Activated naive CD4-positive, alpha-beta T cell treated with anti-CD3 and anti-CD28 coated beads, Interleukin-2, amount 10 ng/mL, durations not matched to agents 7 days and 5 days (primary cell): ENCODE data around the gene ZER1.
A peak's percentile ranks its signal among the peaks of the same experiment; 100 is the strongest.
"Not testable (repeated sequence)": the region's sequence is repeated elsewhere in the genome, so short reads cannot be mapped to it uniquely, and the experiment has no call there.

ENCODE experiments used
- CTCF ChIA-PET: fragments of 350-600 bp; sonication (Branson Sonifier 250); formaldehyde crosslinking; loops from one replicate; lab custom pipeline; 2021; ENCODE audit warnings: antibody characterized with exemption; lab: Charles Lee
- DNase-seq: peaks from one replicate; pipeline ENCODE4 v3.0.0-alpha.2; 2020
- H3K27ac Mint-ChIP-seq: one replicate; pipeline ENCODE4 v1.8.0; 2021; ENCODE audit warnings: mild to moderate bottlenecking, moderate library complexity, mixed read lengths
- H3K27me3 Mint-ChIP-seq: one replicate; pipeline ENCODE4 v1.8.0; 2021; ENCODE audit warnings: mild to moderate bottlenecking, mixed read lengths
- H3K36me3 Mint-ChIP-seq: one replicate; pipeline ENCODE4 v1.8.0; 2021; ENCODE audit warnings: mixed read lengths
- H3K4me1 Mint-ChIP-seq: one replicate; pipeline ENCODE4 v1.8.0; 2021; ENCODE audit warnings: mixed read lengths
- H3K4me3 Mint-ChIP-seq: one replicate; pipeline ENCODE4 v1.8.0; 2021; ENCODE audit warnings: mild to moderate bottlenecking, moderate library complexity, mixed read lengths
- H3K9me3 Mint-ChIP-seq: one replicate; pipeline ENCODE4 v1.8.0; 2021; ENCODE audit warnings: mixed read lengths

Gene ZER1

GRCh38 chr9:128780093-128780492 lies 8.4 kb upstream of the ZER1 start:
- H3K4me1 Mint-ChIP-seq, H3K4me3 Mint-ChIP-seq, H3K36me3 Mint-ChIP-seq, DNase-seq, H3K9me3 Mint-ChIP-seq, H3K27ac Mint-ChIP-seq, H3K27me3 Mint-ChIP-seq, CTCF ChIA-PET: not testable (repeated sequence)

GRCh38 chr9:128774804-128775203 lies 3.1 kb upstream of the ZER1 start:
- Mint-ChIP-seq H3K27me3 (peaks cover 10% of the 10 kb centered on the region), H3K36me3 (peaks cover 3% of the 10 kb centered on the region), H3K27ac (no peak overlapping the region), H3K4me3 (no peak overlapping the region), H3K4me1 (peaks cover 19% of the 10 kb centered on the region), H3K9me3 (peaks cover 6% of the 10 kb centered on the region)
- DNase-seq = no peak
- CTCF ChIA-PET = interaction anchor here (1.1 kb wide), 1 partner anchor 43 kb away, joined by 3 read pairs; no protein-coding TSS in a partner anchor

GRCh38 chr9:128773049-128773448 lies 1.3 kb upstream of the ZER1 start:
- peak overlapping the region; percentile 89 for H3K4me3 Mint-ChIP-seq
- peaks cover 10% of the 10 kb centered on the region for H3K27me3 Mint-ChIP-seq
- H3K4me1 Mint-ChIP-seq = peaks cover 23% of the 10 kb centered on the region
- peaks cover 3% of the 10 kb centered on the region for H3K36me3 Mint-ChIP-seq
- peak overlapping the region; percentile 75 for H3K27ac Mint-ChIP-seq
- no peak for DNase-seq
- H3K9me3 Mint-ChIP-seq = peaks cover 6% of the 10 kb centered on the region
- CTCF ChIA-PET = interaction anchor here (1.2 kb wide), 1 partner anchor 9 kb away, joined by 5 read pairs; no protein-coding TSS in a partner anchor

- no peak for DNase-seq
- CTCF ChIA-PET = interaction anchor here (1.1 to 1.2 kb wide), 3 partner anchors 16 to 122 kb away, joined by 3 to 4 read pairs (median 3); partner anchors contain the start of genes ENDOG and TBC1D13
- peak overlapping the region; percentile 98 for H3K27ac Mint-ChIP-seq
Observed at GRCh38 chr9:128771094-128771721, 519 bp downstream of the ZER1 start.

GRCh38 chr9:128770286-128771030 lies 1.3 kb downstream of the ZER1 start:
- no peak for DNase-seq
- H3K27me3 Mint-ChIP-seq = peaks cover 6% of the 10 kb centered on the region
- CTCF ChIA-PET = interaction anchor here (1.1 to 1.2 kb wide), 3 partner anchors 16 to 121 kb away, joined by 3 to 4 read pairs (median 3); partner anchors contain the start of genes ENDOG and TBC1D13
- peaks cover 3% of the 10 kb centered on the region for H3K36me3 Mint-ChIP-seq
- peaks cover 23% of the 10 kb centered on the region for H3K4me1 Mint-ChIP-seq
- peak overlapping the region; percentile 89 for H3K4me3 Mint-ChIP-seq
- H3K9me3 Mint-ChIP-seq = peaks cover 4% of the 10 kb centered on the region
- H3K27ac Mint-ChIP-seq = peak overlapping the region; percentile 98

More at GRCh38 chr9:128771094-128771721, 519 bp downstream of the ZER1 start:
- H3K27me3 Mint-ChIP-seq = peaks cover 10% of the 10 kb centered on the region
- peaks cover 6% of the 10 kb centered on the region for H3K9me3 Mint-ChIP-seq
- peaks cover 3% of the 10 kb centered on the region for H3K36me3 Mint-ChIP-seq
- peaks cover 23% of the 10 kb centered on the region for H3K4me1 Mint-ChIP-seq
- H3K4me3 Mint-ChIP-seq = peak overlapping the region; percentile 89

- no peak for DNase-seq
- CTCF ChIA-PET = no interaction called here
- Mint-ChIP-seq H3K4me3 (no peak overlapping the region), H3K4me1 (peaks cover 23% of the 10 kb centered on the region), H3K9me3 (no peaks in the 10 kb centered on the region), H3K36me3 (peaks cover 3% of the 10 kb centered on the region), H3K27ac (no peak overlapping the region), H3K27me3 (no peaks in the 10 kb centered on the region)
Observed at GRCh38 chr9:128768606-128769005, 3.1 kb downstream of the ZER1 start.

- CTCF ChIA-PET = interaction anchor here (1.0 kb wide), 1 partner anchor 53 kb away, joined by 5 read pairs; the partner anchor contains the start of gene ENDOG
- H3K9me3 Mint-ChIP-seq = no peaks in the 10 kb centered on the region
- no peak overlapping the region for H3K4me3 Mint-ChIP-seq
- no peaks in the 10 kb centered on the region for H3K27me3 Mint-ChIP-seq
- peaks cover 11% of the 10 kb centered on the region for H3K4me1 Mint-ChIP-seq
- H3K36me3 Mint-ChIP-seq = peaks cover 2% of the 10 kb centered on the region
- no peak for DNase-seq
- no peak overlapping the region for H3K27ac Mint-ChIP-seq
Observed at GRCh38 chr9:128765499-128765898, 6.2 kb downstream of the ZER1 start.

GRCh38 chr9:128764361-128764760 lies 7.4 kb downstream of the ZER1 start:
- H3K4me1 Mint-ChIP-seq = peaks cover 2% of the 10 kb centered on the region

GRCh38 chr9:128762671-128763449 lies 8.9 kb downstream of the ZER1 start:
- no peaks in the 10 kb centered on the region for H3K4me1 Mint-ChIP-seq
- DNase-seq = no peak
- no peak overlapping the region for H3K4me3 Mint-ChIP-seq
- CTCF ChIA-PET = no interaction called here
- H3K27me3 Mint-ChIP-seq = no peaks in the 10 kb centered on the region
- no peak overlapping the region for H3K27ac Mint-ChIP-seq
- H3K36me3 Mint-ChIP-seq = no peaks in the 10 kb centered on the region
- no peaks in the 10 kb centered on the region for H3K9me3 Mint-ChIP-seq

More at GRCh38 chr9:128764361-128764760, 7.4 kb downstream of the ZER1 start:
- CTCF ChIA-PET = interaction anchor here (1.0 kb wide), 1 partner anchor 54 kb away, joined by 5 read pairs; the partner anchor contains the start of gene ENDOG
- no peaks in the 10 kb centered on the region for H3K36me3 Mint-ChIP-seq
- H3K4me3 Mint-ChIP-seq = no peak overlapping the region
- no peak overlapping the region for H3K27ac Mint-ChIP-seq
- no peaks in the 10 kb centered on the region for H3K9me3 Mint-ChIP-seq
- DNase-seq = no peak
- H3K27me3 Mint-ChIP-seq = no peaks in the 10 kb centered on the region

GRCh38 chr9:128757602-128758001 lies 14.1 kb downstream of the ZER1 start:
- Mint-ChIP-seq H3K4me3 (no peak overlapping the region), H3K4me1 (no peaks in the 10 kb centered on the region), H3K36me3 (no peaks in the 10 kb centered on the region), H3K9me3 (no peaks in the 10 kb centered on the region), H3K27ac (no peak overlapping the region), H3K27me3 (no peaks in the 10 kb centered on the region)
- CTCF ChIA-PET = no interaction called here
- DNase-seq = no peak

- Mint-ChIP-seq H3K27ac (no peak overlapping the region), H3K4me3 (no peak overlapping the region), H3K27me3 (no peaks in the 10 kb centered on the region), H3K4me1 (no peaks in the 10 kb centered on the region), H3K9me3 (no peaks in the 10 kb centered on the region), H3K36me3 (peaks cover 3% of the 10 kb centered on the region)
- CTCF ChIA-PET = no interaction called here
- DNase-seq = no peak
Observed at GRCh38 chr9:128753627-128754026, 18.1 kb downstream of the ZER1 start.

- Mint-ChIP-seq H3K36me3 (peaks cover 4% of the 10 kb centered on the region), H3K27ac (no peak overlapping the region), H3K4me1 (no peaks in the 10 kb centered on the region), H3K9me3 (no peaks in the 10 kb centered on the region), H3K4me3 (no peak overlapping the region), H3K27me3 (no peaks in the 10 kb centered on the region)
- no peak for DNase-seq
- CTCF ChIA-PET = no interaction called here
Observed at GRCh38 chr9:128750926-128751595, 20.7 kb downstream of the ZER1 start.

- H3K27me3 Mint-ChIP-seq = no peaks in the 10 kb centered on the region
- CTCF ChIA-PET = no interaction called here
- H3K36me3 Mint-ChIP-seq = peaks cover 7% of the 10 kb centered on the region
- H3K9me3 Mint-ChIP-seq = no peaks in the 10 kb centered on the region
- H3K27ac Mint-ChIP-seq = no peak overlapping the region
- no peak overlapping the region for H3K4me3 Mint-ChIP-seq
- DNase-seq = no peak
- no peaks in the 10 kb centered on the region for H3K4me1 Mint-ChIP-seq
Observed at GRCh38 chr9:128747241-128747640, 24.5 kb downstream of the ZER1 start.
